AG04450 (cell line): ENCODE measurements around the gene ATP6V0A1. TPM values are rescaled to one million over a fixed set of nuclear protein-coding genes. Genes with fewer than 3 reads are reported as not detected.
"Not testable (repeated sequence)": the region's sequence is repeated elsewhere in the genome, so short reads cannot be mapped to it uniquely, and the experiment has no call there.

Experiments
- CTCF ChIA-PET: fragments of 300-600, 350-600 bp; formaldehyde crosslinking; extraction: SDS; loops from one replicate; lab custom pipeline; 2022; ENCODE audit warnings: antibody characterized with exemption, inconsistent platforms; lab: Charles Lee
- POLR2A ChIA-PET: fragments of 350-600 bp; formaldehyde crosslinking; extraction: SDS; loops from one replicate; lab custom pipeline; 2021; ENCODE audit warnings: antibody characterized with exemption, inconsistent platforms; lab: Yijun Ruan, JAX
- DNase-seq: peaks from one replicate; pipeline ENCODE4 v3.0.0-alpha.2; 2011; ENCODE audit warnings: low read depth, low spot score
- H3K27ac ChIP-seq: one replicate; pipeline ENCODE4 v1.5.1; 2012; ENCODE audit warnings: low read depth, low read length, control low read depth
- H3K27me3 ChIP-seq: one replicate; pipeline ENCODE4 v1.6.0; 2012; ENCODE audit warnings: low read length; ENCODE audit not compliant: control insufficient read depth, insufficient read depth
- H3K4me3 ChIP-seq: 2 replicates; pipeline ENCODE4 v1.5.1; 2011; ENCODE audit warnings: mild to moderate bottlenecking, low read depth, low read length, control low read depth
- H3K9me3 ChIP-seq: 2 replicates; pipeline ENCODE4 v1.5.1; 2012; ENCODE audit warnings: low read length; ENCODE audit not compliant: control insufficient read depth, insufficient read depth
- CTCF ChIP-seq: IDR thresholded peaks from 2 replicates; pipeline ENCODE4 v1.5.1; 2011; ENCODE audit warnings: low read depth, low read length, control low read depth, inconsistent platforms
- polyA plus RNA-seq: library from polyadenylated mRNA; depleted of rRNA; stranded (reverse); fragments of >200 nt; gene quantifications from 2 replicates; pipeline ENCODE4 v1.2.3, GENCODE V29; 2011

ATP6V0A1 gene
- polyA plus RNA-seq, 1 experiment, result 22.3 TPM

GRCh38 chr17:42553866-42554249 lies 95.2 kb downstream of the ATP6V0A1 start:
- TF ChIP-seq CTCF, result no peak
- POLR2A ChIA-PET, result interaction anchor here (1.2 to 1.7 kb wide), 2 partner anchors 17 to 34 kb away, joined by 5 to 7 read pairs; no protein-coding TSS in a partner anchor
- Histone ChIP-seq H3K4me3 (peak overlapping the region; percentile 90), H3K27me3 (no peaks in the 10 kb centered on the region), H3K27ac (peak overlapping the region; percentile 52), H3K9me3 (no peaks in the 10 kb centered on the region; the same call in 1 of the 2 replicates)
- no peak for DNase-seq
- CTCF ChIA-PET, result no interaction called here

- POLR2A ChIA-PET, result interaction anchor here (0.6 to 1.7 kb wide), 3 partner anchors 18 to 584 kb away, joined by 4 to 7 read pairs (median 5); no protein-coding TSS in a partner anchor
- no peak for DNase-seq
- no peak for TF ChIP-seq CTCF
- H3K27me3 ChIP-seq, result no peaks in the 10 kb centered on the region
- CTCF ChIA-PET, result no interaction called here
- H3K9me3 ChIP-seq, result no peaks in the 10 kb centered on the region; the same call in 1 of the 2 replicates
- peak overlapping the region; percentile 90 for H3K4me3 ChIP-seq
- peak overlapping the region; percentile 57 for H3K27ac ChIP-seq
Observed at GRCh38 chr17:42554250-42555121, 95.8 kb downstream of the ATP6V0A1 start.

- no peak for DNase-seq
- Histone ChIP-seq H3K4me3 (peak overlapping the region; percentile 90), H3K27me3 (no peaks in the 10 kb centered on the region), H3K27ac (peak overlapping the region; percentile 57), H3K9me3 (no peaks in the 10 kb centered on the region; the same call in 1 of the 2 replicates)
- ChIA-PET CTCF (no interaction called here), POLR2A (interaction anchor here (1.2 to 1.7 kb wide), 2 partner anchors 18 to 35 kb away, joined by 5 to 7 read pairs; no protein-coding TSS in a partner anchor)
- no peak for TF ChIP-seq CTCF
Observed at GRCh38 chr17:42555122-42555622, 96.5 kb downstream of the ATP6V0A1 start.

- CTCF ChIA-PET, H3K9me3 ChIP-seq, H3K27me3 ChIP-seq, DNase-seq, H3K4me3 ChIP-seq, POLR2A ChIA-PET, H3K27ac ChIP-seq: not testable (repeated sequence)
- TF ChIP-seq CTCF, result 0 out of 2 replicates have a peak, but pooled peaks have one; percentile 12
Observed at GRCh38 chr17:42555961-42556617, 97.4 kb downstream of the ATP6V0A1 start.
